HepG2 (cell line): Measurements from ENCODE around the gene NRSN2. TPM values are rescaled to one million over a fixed set of nuclear protein-coding genes. Genes with fewer than 3 reads are reported as not detected.

Source experiments
- CERS6 ChIP-seq: sonication (generic); formaldehyde crosslinking; IDR thresholded peaks from 2 replicates; pipeline ENCODE4 v1.5.0; 2020; ENCODE audit warnings: missing genetic modification reagents
- DMTF1 ChIP-seq: sonication (generic); formaldehyde crosslinking; IDR thresholded peaks from 2 replicates; pipeline ENCODE4 v1.4.0; 2020; ENCODE audit warnings: mild to moderate bottlenecking, missing genetic modification reagents
- ERF ChIP-seq: IDR thresholded peaks from 2 replicates; pipeline ENCODE4 v1.6.1; 2018; ENCODE audit warnings: missing biosample characterization, missing genetic modification reagents
- FIP1L1 ChIP-seq: fragments of 200-400 bp; formaldehyde crosslinking; IDR thresholded peaks from 2 replicates; pipeline ENCODE4 v1.6.1; 2018; ENCODE audit warnings: low read depth, mild to moderate bottlenecking, low read length, moderate library complexity, borderline replicate concordance; ENCODE audit not compliant: insufficient read depth
- FOXC1 ChIP-seq: sonication (generic); formaldehyde crosslinking; IDR thresholded peaks from 2 replicates; pipeline ENCODE4 v1.8.0; 2022; ENCODE audit warnings: mild to moderate bottlenecking, missing genetic modification reagents, borderline replicate concordance
- HMG20B ChIP-seq: conservative IDR thresholded peaks from 2 replicates; pipeline ENCODE4 v1.6.1; 2016; ENCODE audit warnings: missing genetic modification reagents, missing compliant biosample characterization
- HNF4A ChIP-seq: sonication (generic); formaldehyde crosslinking; IDR thresholded peaks from 2 replicates; pipeline ENCODE4 v1.4.0; 2020; ENCODE audit warnings: missing genetic modification reagents
- HNRNPL ChIP-seq: fragments of 200-400 bp; formaldehyde crosslinking; IDR thresholded peaks from 2 replicates; pipeline ENCODE4 v1.6.1; 2017; ENCODE audit warnings: mild to moderate bottlenecking, low read depth, low read length
- NFAT5 ChIP-seq: sonication (generic); formaldehyde crosslinking; IDR thresholded peaks from 2 replicates; pipeline ENCODE4 v1.4.0; 2020; ENCODE audit warnings: missing genetic modification reagents
- PPARG ChIP-seq: conservative IDR thresholded peaks from 2 replicates; pipeline ENCODE4 v1.6.1; 2016; ENCODE audit warnings: missing biosample characterization, missing genetic modification reagents
- SKIL ChIP-seq: sonication (generic); formaldehyde crosslinking; IDR thresholded peaks from 2 replicates; pipeline ENCODE4 v1.8.0; 2022; ENCODE audit warnings: missing genetic modification reagents, mild to moderate bottlenecking, moderate library complexity, borderline replicate concordance
- SP140L ChIP-seq: sonication (generic); formaldehyde crosslinking; IDR thresholded peaks from 2 replicates; pipeline ENCODE4 v1.4.0; 2020; ENCODE audit warnings: missing genetic modification reagents, borderline replicate concordance
- ZNF121 ChIP-seq: sonication (generic); formaldehyde crosslinking; IDR thresholded peaks from 2 replicates; pipeline ENCODE4 v1.5.0; 2020; ENCODE audit warnings: mild to moderate bottlenecking, missing genetic modification reagents
- ZNF441 ChIP-seq: sonication (generic); formaldehyde crosslinking; IDR thresholded peaks from 2 replicates; pipeline ENCODE4 v1.7.0; 2021; ENCODE audit warnings: missing genetic modification reagents, borderline replicate concordance
- ZNF556 ChIP-seq: sonication (generic); formaldehyde crosslinking; IDR thresholded peaks from 2 replicates; pipeline ENCODE4 v1.4.0; 2020; ENCODE audit warnings: mild to moderate bottlenecking, missing genetic modification reagents, borderline replicate concordance
- ZNF644 ChIP-seq: IDR thresholded peaks from 2 replicates; pipeline ENCODE4 v1.6.1; 2016; ENCODE audit warnings: low read depth
- polyA plus RNA-seq, 8 experiments: library from polyadenylated mRNA; depleted of rRNA in 3 of 8; stranded (reverse) in 7 of 8; unstranded in 1 of 8; fragments of >200 nt; fragmentation: Illumina TruSeq in 4 of 8; extraction: Trizol in 4 of 8; gene quantifications; 2 replicates each; pipeline versions ENCODE4 v1.2.1 to v1.2.3, GENCODE V29; 2011 to 2016; ENCODE audit warnings: low read depth in 4 of 8, missing spikeins in 1 of 8, mixed read lengths in 1 of 8; ENCODE audit not compliant: insufficient read depth in 1 of 8
- total RNA-seq, 5 experiments: library from RNA; depleted of rRNA; stranded (reverse); fragments of >200 nt; fragmentation: Illumina TruSeq; extraction: Trizol; gene quantifications; 2 replicates each; pipeline ENCODE4 v1.2.3, GENCODE V29; 2016; ENCODE audit warnings: low read depth in 1 of 5

Gene NRSN2
- total and polyA plus RNA-seq, 2 of the 13 experiments (the other 11 are each of a cell fraction or from before 2014, with no cell fraction given) = 32.3 to 49.4 TPM

GRCh38 chr20:309841-310644 lies 36.9 kb upstream of the NRSN2 start (continued):
- TF ChIP-seq NFAT5 (CRISPR knock-in tag) (no peak), HMG20B (CRISPR knock-in tag) (no peak), SP140L (no peak; the same call in 1 of the 2 replicates), ZNF441 (CRISPR knock-in tag) (0 out of 2 replicates have a peak, but pooled peaks have one; percentile 49), FOXC1 (CRISPR knock-in tag) (peak; percentile 71; the same call in 1 of the 2 replicates), HNRNPL (no peak), ERF (CRISPR knock-in tag) (peak; percentile 61; the same call in 1 of the 2 replicates), ZNF644 (CRISPR knock-in tag) (no peak), ZNF556 (CRISPR knock-in tag) (peak; percentile 52; the same call in 1 of the 2 replicates), CERS6 (CRISPR knock-in tag) (0 out of 2 replicates have a peak, but pooled peaks have one; percentile 21), FIP1L1 (no peak), ZNF121 (CRISPR knock-in tag) (no peak), DMTF1 (CRISPR knock-in tag) (0 out of 2 replicates have a peak, but pooled peaks have one; percentile 68), SKIL (CRISPR knock-in tag) (no peak), PPARG (0 out of 2 replicates have a peak, but pooled peaks have one; percentile 6), HNF4A (CRISPR knock-in tag) (no peak)
